Left forelimb (tissue), 1 donor: ENCODE results near the gene PRKG1.
"Not testable (repeated sequence)": the region's sequence is repeated elsewhere in the genome, so short reads cannot be mapped to it uniquely, and the experiment has no call there.

Source experiments
- DNase-seq: peaks from one replicate; pipeline ENCODE4 v3.0.0-alpha.2; 2018; ENCODE audit warnings: low spot score

PRKG1 gene

DNA sequence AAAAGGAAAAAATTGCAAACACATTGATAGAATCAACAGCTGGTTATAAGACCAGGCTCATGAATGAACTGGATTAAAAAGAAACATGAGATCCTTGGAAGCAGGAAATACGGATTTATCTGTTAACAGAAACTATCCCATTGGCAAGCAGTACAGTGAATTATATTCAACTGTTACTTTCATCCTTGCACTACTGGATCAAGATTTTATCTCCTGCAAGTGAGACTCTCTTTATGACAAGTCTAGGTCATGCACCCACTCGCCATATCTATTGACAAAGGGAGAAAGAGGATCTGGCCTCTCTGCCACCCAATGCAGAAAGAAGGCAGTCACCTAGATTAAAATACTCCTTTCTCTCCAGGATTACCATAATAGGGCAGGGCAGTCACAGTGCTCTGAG, 583.7 kb downstream of the PRKG1 start:
- no peak for DNase-seq

DNA sequence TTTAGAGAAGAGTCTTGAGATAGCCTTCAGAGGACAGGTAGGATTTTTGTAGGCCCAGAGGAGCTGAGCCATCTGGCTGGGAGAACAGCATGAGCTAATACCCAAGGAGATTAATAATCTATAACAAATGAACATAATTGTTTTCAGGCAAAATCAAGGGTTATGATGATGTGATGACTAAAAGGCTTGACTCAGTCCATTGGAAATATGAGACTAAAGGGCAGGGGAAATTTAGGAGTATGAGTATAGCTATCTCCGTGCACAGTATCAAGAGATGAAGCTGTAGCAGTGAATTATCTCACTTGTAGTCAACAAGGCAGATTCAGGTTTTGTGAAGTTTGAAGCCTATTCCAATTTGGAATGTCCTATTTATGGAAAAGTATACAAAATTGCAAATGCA, 585.1 kb downstream of the PRKG1 start:
- no peak for DNase-seq

DNA sequence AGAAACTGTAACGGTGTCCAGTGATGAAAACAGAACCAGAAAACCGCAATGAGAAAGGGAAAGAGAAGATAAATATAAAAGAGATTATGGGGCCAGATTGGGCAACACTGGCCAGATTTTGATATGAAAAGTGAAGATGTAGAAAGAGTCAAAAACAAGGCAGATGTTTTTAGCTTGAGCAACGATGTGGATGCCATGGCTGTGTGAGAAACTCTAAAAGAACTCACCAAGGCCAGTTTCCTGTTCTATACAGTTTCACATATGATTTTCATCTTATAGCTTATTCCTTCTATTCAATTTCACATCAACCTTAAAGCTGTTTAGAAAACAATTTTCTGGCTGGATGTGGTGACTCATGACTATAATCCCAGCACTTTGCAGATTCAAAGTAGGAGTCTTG, 588.8 kb downstream of the PRKG1 start:
- no peak for DNase-seq

DNA sequence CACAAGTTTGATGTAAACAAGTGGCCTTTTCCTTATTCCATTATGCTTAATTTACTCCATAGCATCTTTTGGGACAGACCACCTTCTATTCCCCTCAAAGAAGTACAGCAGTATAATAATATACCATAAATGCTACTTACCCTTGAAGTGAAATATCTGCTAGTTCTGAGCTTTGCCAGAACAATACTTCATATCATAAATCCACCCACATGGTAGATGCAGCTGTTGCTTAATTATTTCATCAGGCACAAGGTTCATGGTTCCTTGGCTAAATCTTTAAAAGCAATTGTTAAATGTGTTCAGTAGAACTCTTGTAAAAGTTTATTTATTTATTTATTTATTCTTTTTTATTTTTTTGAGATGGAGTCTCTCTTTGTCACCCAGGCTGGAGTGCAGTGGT, 592.2 kb downstream of the PRKG1 start:
- DNase-seq, result no peak

DNA sequence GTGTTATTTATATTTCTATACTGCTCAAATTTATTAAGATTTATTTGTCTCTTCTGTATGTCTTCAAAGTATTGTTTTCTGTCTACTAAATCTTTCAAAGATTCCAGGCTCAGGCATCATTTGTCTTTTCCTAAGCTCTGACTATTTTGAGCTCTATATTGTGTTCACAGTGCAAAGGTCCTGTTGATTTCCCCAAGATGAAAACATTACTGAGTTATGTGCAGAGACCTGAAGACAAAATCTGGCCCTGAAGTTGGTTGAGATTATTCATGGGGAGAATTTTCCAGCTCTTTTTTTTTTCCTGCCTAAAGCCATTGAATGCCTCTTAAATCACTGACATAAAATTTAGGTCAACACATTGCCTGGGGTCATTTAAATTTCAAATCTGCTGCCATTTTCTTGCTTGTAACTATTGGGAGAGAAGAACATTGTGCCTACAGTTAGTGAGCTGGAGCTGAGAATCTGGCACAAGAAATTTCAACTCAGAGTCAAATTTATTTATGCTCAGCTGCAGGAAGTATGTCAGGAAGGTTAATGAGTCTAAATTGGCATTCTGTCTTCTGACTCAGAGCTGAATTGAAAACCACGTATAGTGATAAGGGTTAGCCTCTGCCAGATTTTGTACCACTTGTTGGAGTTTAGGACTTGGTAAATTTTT, 593.5 kb downstream of the PRKG1 start:
- no peak for DNase-seq

DNA sequence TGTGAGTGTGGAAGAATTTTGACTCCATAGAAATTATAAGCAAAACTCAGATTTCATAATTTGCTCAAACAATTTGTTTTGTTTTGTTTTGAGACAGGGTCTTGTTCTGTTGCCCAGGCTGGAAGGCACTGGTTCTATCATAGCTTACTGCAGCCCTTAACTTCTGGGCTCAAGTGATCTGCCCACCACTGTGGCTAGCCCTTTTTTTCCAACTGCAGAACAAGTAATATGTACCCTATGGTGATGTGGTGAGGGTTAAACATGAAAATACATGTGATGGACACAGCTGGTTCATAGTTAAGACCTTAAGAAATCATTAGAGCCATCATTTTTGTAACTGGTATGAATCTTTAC, 594.0 kb downstream of the PRKG1 start:
- no peak for DNase-seq

DNA sequence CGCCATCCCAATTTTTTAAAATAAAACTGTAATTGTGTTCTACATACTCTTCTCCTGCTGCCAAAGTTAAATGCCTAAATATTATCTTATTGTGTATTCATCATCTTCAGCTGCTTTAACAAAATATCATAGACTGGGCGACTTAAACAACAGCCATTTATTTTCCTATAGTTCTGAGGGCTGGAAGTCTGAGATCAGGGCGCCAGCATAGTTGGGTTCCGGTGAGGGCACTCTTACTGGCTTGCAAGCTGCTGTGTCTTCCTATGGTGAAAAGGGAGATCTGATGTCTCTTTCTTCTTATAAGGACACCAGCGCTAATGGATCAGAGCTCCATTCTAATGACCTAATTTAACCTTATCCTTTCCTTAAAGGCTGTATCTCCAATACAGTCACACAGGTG, 594.8 kb downstream of the PRKG1 start:
- no peak for DNase-seq

DNA sequence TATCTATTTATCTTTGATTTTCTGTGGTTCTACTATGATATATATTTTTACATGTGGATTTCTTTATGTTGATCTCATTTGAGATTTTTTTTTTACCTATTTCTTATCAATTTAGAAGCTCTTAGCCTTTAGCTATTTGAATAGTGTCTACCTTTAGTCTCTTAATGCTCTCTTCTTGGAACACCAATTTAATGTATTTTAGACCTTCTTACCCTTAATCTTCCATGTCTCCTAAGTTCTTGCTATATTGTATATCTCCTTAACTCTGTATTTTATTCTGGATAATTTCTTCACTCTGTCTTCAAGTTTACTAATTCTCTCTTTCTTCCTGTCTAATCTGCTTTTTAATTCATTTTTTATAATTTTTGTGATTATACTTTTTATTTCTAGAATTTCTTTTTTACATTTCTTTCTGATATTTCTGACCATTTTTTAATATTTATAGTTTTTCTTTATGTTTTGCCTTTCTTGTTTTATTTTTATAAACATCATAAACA, 597.8 kb downstream of the PRKG1 start:
- no peak for DNase-seq

DNA sequence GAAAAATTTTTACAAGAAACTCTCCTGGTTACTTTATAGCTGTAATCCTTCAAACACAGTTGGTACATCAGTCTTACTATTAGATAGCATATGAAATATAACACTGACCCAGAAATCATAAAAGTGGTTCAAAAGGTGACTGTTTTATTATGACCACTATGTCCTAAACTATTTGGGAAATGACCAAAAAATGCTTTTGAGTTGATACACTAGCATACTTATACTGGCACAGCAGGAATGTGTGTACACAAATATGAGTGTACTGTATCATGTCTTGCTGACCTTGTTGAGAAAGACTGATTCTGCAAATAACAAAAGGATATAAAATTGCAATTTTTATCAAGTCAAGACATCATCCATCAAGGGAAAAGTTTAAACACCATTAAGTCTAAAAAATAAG, 600.8 kb downstream of the PRKG1 start:
- no peak for DNase-seq

DNA sequence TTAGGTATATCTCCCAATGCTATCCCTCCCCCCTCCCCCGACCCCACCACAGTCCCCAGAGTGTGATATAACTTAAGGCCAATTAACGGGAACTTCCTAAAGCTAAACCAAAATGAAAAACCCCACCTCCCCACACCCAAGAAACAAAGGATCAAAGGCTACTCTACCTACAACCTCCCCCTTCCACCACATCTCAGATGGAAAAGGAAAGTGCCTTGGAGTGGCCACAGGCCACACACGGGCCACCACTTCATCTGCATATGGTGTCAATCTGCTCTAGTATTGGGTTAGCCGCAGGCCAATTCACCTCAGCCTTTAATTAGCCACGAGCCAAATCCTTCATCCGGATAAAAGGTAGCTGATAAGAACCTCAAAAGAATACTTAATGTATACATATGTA, 605.6 kb downstream of the PRKG1 start:
- DNase-seq, result no peak

DNA sequence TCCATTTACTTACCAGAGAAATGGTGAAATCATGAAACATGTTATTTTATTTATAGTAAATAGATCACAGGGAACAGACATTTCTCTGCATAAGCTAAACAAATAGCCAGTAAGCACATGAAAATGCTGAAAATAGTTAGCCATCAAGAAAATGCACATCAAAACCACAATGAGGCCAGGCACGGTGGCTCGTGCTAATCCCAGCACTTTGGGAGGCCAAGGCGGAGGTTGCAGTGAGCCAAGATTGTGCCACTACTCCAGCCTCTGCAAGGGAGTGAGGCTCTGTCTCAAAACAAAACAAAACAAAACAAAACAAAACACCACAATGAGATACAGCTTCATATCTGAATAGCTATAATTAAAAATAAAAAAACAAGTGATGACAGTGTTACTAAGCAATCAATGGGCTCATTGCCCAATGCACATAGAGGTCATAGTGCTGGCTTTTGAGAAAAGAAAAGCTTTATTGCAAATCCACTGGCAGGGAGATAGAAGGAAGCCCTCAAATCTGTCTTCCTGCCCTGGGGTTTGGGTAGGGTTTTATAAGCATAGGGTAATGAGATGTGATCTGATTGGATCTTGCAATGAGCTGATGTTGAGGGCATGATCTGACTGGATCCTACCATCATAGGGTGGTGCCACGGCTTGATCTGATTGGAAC, 608.9 kb downstream of the PRKG1 start:
- no peak for DNase-seq

DNA sequence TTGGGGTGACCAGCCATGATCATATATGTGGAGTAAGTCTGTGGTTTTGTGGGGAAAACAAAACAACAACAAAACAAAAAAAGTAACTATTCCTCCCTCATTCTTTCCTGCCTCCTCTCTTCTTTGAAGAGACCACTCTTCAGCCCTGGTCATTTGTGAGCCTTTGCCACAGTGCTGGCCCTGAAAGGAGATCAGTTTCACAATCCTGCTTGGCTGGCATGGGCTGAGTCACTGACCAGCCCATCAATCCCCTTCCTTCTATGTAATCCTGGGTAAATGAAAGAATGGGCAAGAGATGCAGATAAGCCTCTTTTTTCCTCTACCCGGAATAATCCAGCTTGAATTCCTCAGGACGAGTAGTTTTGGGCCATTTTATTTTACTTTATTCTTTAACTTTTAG, 611.5 kb downstream of the PRKG1 start:
- DNase-seq, result no peak

DNA sequence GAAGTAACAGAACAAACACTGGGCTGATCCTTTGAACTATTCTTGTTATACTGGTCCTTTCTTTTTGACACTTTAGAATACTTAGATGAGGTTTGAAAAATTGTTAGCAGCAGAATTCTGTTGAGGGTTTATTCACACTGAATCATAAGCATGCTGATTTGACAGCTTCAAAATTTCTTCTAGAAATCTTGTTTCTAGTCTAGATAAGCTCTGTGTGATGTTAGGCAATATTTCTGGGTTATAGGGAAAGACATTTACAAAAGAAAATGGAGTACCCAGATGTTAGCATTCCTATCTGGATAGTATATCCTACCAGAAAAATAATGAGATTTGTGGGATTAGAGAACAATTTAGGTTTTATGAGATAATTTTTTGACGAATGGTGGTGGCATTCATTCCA, 613.0 kb downstream of the PRKG1 start:
- DNase-seq, result no peak

DNA sequence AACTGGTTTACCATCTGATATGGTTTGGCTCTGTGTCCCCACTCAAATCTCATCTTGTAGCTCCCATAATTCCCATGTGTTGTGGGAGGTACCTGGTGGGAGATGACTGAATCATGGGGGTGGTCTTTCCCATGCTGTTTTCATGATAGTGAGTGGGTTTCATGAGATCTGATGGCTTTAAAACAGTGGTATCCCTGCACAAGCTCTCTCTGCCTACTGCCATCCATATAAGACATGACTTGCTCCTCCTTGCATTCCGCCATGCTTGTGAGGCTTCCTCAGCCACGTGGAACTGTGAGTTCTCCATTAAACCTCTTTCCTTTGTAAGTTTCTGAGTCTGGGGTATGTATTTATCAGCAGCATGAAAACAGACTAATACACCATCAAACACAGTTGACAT, 614.5 kb downstream of the PRKG1 start:
- not testable (repeated sequence) for DNase-seq

DNA sequence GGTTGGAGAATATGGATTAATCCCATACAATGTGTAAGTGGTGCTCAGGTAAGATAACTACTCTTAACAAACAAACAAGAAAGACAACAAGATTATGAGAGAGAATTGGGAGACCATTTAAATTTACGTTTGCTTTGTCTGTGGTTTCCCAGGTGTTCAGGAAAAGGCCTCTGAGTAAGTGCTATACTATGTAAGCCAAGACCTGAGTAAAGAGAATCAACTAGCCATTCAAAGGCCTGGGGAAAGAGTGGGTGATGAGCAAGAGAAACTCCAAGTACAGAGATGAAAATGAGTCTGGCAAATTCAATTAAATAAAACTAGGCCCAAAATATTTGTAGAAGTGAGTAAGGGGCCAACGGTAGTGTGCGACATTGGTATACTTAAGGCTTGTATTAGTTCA, 615.2 kb downstream of the PRKG1 start:
- DNase-seq, result no peak

DNA sequence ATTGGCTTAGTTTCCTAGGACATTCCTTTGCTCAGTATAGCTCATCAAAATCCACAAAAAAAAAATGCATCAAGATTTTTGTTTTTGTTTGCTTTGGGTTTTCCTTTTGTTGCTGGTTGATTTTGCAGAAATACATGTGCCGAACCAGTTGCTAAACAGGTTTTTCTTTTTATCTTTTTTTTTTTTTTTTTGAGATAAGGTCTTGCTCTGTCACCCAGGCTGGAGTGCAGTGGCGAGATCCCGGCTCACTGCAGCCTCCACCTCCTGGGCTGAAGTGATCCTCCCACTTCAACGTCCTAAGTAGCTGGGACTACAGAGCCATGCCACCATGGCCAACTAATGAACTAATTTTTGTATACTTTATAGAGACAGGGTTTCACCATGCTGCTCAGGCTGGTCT, 616.8 kb downstream of the PRKG1 start:
- DNase-seq, result no peak

DNA sequence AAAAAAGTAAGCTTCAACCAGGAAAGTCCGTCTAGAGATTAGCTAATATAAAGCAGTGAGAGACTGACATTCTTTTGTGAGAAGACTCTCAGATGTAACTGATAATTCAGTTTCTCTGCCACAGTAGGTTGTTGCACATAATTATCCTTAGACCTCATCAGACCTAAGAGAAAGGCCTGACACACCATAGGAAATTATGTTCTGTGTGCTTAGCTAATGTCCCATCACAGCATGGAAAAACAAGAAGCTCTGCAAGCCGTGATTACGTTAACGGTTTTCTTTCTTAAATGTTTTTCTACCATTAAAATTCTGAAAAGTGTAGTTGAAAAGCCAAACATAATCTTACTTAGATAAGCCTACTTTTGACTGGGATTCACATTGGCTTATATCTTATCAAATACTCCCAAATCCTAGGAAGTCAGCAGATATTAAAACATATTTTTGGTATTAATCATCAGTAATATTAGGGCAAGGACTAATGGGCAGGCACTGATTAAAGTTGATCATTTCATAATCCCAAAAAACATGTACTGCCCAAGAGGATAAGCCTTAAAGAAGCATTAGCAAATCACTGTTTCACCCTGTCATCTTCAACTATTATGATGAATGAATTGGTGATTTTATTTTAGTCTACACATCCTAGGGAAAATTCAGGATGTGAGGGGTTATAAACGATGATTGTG, 619.9 kb downstream of the PRKG1 start:
- no peak for DNase-seq

DNA sequence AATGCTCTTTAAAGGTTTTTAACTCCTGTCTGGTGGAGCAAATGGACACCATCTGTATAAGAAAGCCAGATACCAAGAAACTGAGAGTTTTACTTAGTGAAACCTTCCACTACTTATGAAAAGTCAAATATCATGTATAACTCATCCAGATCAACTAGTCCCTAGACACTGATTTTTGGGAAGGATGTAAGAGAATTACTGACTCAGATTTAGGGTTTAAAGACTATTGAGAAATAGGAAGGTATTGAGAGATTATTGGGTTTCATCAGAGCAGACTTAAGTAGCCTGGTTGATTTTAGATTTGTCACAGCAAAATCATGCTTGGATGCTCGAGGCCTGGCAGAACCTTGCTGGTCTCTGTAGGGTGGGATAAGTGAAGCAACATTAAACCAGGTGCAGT, 622.0 kb downstream of the PRKG1 start:
- no peak for DNase-seq

DNA sequence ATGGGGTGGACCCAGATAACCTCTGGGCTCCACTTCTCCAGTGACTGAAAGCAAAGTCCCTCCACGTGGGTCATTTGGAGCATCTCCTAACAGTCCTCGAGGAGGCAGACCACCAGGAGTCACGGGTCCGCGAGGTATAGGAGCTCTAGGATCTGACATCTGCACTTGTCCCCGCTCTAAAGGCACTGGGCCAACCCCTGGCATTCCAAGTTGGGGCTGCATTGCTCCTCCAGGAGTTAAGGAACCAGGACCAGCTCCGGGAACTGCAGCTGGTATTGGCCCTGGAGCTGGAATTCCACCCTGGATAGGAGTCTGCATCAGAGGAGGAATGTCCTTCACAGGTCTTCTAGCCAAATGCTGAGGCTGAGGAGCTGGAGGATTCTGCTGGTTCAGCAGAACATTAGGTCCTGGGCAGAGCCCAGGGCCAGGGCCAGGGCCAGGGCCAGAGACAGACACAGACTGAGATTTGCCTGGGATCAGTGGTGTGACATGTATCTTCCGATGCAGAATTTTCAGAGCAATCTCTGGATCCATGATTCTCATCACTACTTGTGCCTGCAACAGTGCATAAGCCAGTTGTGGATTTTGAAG, 624.3 kb downstream of the PRKG1 start:
- DNase-seq, result no peak

DNA sequence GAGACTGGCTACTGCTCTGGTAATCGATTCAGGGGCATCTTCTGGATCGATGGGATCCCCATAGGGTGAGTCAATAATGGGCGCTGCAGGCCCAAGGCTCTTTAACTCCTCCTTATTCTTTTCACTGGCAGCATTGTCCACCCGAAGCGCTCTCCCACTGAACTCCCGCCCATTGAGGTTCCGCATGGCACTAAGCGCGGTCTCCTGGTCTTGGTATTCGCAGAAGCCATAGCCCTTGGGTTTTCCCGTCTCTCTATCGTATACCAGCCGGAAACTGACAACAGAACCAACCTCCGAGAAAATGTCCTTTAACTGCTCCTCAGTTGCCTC, 624.8 kb downstream of the PRKG1 start:
- DNase-seq, result no peak

DNA sequence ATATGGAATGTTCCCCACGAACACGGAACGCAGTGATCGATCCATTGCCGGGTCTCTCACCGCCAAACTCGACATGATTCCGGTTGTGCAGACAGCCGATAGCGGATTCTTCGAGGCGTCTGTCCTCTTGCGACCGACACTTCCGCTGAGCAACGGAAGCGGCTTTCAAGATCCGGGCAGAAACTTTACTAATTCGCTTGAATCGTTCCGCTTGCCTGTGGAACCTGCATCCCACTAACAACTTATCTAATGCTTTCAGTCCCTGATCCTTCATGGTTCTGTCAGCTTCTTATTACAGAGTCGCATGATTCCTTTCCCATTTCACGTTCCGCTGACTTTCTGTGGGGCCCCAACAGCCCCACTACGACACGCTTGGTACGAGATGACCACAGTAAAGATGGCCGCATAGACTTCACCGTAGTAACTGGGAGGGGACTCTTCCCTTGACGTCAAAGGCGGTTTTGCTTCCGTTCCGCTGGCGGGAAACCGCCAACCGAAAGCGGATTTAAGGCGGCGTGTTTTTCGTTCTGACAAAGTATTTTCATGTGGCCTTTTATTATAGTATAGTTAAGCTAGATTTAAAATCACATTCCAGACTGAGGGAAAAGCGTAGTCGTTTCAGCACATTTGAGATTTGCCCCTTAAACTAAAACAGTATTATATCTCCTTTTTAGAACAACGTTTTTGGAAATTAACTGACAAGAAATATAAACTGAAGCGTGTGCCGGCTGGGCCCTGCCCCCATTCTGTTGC, 625.4 kb downstream of the PRKG1 start, which contains the start of gene CSTF2T:
TSS of gene CSTF2T (minus strand) at position 121 of the 753 bp plus-strand sequence. CDS start at position 75, 46 bp downstream.
- peak; percentile 94 for DNase-seq

DNA sequence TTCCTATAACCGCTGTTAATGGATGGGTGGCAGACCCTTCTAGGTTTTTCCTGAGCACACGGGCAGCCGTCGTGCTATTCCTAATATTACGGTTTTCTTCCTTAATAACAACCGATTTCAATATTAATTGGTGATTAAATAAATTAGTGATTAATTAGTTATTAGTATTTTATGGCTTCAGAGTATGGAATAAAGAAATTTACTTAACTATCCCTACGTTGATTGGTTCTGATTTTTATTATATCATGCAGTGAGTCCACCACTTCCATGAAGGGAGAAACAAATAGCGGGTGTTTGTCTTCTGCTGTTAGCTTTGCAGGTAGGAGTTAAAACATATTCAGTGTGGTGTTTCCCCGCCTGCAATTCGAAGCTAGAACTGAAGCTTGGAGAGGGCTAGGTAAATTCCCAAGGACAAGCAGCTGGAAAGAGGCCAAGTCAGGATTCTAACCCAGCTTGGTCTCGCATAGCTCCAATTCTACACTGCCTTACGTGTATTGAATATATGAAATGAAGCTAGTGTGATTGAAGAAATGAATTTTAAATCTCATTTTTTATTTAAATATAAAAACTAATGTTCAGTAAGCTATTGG, 626.0 kb downstream of the PRKG1 start:
- DNase-seq, result no peak
